ENCODE results near the gene DSTN. TPM values are rescaled to one million over a fixed set of nuclear protein-coding genes. Genes with fewer than 3 reads are reported as not detected.

Gene DSTN
- total and polyA plus RNA-seq, 2 experiments from 2014 or later: 162 to 459 TPM

GRCh38 chr20:17640146-17640874 is 70.4 kb downstream of the DSTN start:
- H3K4me1 Mint-ChIP-seq: peaks cover 17% of the 10 kb centered on the region; the same call in 2 of the 3 replicates
- no peak for DNase-seq (ENCODE audit: low spot score)
- H3K9me3 Mint-ChIP-seq: no peaks in the 10 kb centered on the region; the same call in 2 of the 3 replicates
- H3K27me3 Mint-ChIP-seq (ENCODE audit: insufficient read depth, low read depth, poor library complexity): peaks cover 13% of the 10 kb centered on the region
- Histone ChIP-seq H3K27ac (ENCODE audit: low read depth) (no peak overlapping the region), H2AFZ (no peak overlapping the region), H3K4me2 (no peak overlapping the region), H3K4me1 (ENCODE audit: insufficient read depth) (peaks cover under 1% of the 10 kb centered on the region; the same call in 1 of the 2 replicates), H3K27me3 (ENCODE audit: insufficient read depth) (no peaks in the 10 kb centered on the region), H4K20me1 (replicated peaks; ENCODE audit: insufficient read depth) (no peaks in the 10 kb centered on the region; the same call in none of the 2 replicates), H3K9me2 (ENCODE audit: insufficient read depth) (no peaks in the 10 kb centered on the region), H3K4me3 (no peak overlapping the region), H3K79me2 (replicated peaks; ENCODE audit: insufficient read depth) (peaks cover 35% of the 10 kb centered on the region), H3K36me3 (ENCODE audit: insufficient read depth) (peaks cover 3% of the 10 kb centered on the region; the same call in 1 of the 2 replicates), H3F3A (replicated peaks; ENCODE audit: low read depth) (no peaks in the 10 kb centered on the region)
- TF ChIP-seq ZNF114 (CRISPR knock-in tag; IDR thresholded peaks at IDR 0.05) (no peak), EZH2phosphoT487 (IDR thresholded peaks at IDR 0.05; ENCODE audit: unreplicated experiment) (no peak), NANOG (IDR thresholded peaks at IDR 0.05; ENCODE audit: borderline replicate concordance) (no peak), ZNF462 (CRISPR knock-in tag; IDR thresholded peaks at IDR 0.05) (no peak), EZH2 (IDR thresholded peaks at IDR 0.05; ENCODE audit: low read depth, unreplicated experiment) (no peak), POLR2AphosphoS5 (IDR thresholded peaks at IDR 0.05; ENCODE audit: low read depth) (no peak), JUNB (IDR thresholded peaks at IDR 0.05; ENCODE audit: unreplicated experiment) (no peak), ZNF331 (CRISPR knock-in tag; IDR thresholded peaks at IDR 0.05; ENCODE audit: low read depth) (no peak), CREB1 (CRISPR knock-in tag; IDR thresholded peaks at IDR 0.05; ENCODE audit: low read depth) (no peak), CTCF (conservative IDR thresholded peaks at IDR 0.05; ENCODE audit: low read depth in 2 of 2) (no peak), STAT1 (IDR thresholded peaks at IDR 0.05; ENCODE audit: unreplicated experiment) (no peak)
- TF ChIP-seq, protein P1, sequence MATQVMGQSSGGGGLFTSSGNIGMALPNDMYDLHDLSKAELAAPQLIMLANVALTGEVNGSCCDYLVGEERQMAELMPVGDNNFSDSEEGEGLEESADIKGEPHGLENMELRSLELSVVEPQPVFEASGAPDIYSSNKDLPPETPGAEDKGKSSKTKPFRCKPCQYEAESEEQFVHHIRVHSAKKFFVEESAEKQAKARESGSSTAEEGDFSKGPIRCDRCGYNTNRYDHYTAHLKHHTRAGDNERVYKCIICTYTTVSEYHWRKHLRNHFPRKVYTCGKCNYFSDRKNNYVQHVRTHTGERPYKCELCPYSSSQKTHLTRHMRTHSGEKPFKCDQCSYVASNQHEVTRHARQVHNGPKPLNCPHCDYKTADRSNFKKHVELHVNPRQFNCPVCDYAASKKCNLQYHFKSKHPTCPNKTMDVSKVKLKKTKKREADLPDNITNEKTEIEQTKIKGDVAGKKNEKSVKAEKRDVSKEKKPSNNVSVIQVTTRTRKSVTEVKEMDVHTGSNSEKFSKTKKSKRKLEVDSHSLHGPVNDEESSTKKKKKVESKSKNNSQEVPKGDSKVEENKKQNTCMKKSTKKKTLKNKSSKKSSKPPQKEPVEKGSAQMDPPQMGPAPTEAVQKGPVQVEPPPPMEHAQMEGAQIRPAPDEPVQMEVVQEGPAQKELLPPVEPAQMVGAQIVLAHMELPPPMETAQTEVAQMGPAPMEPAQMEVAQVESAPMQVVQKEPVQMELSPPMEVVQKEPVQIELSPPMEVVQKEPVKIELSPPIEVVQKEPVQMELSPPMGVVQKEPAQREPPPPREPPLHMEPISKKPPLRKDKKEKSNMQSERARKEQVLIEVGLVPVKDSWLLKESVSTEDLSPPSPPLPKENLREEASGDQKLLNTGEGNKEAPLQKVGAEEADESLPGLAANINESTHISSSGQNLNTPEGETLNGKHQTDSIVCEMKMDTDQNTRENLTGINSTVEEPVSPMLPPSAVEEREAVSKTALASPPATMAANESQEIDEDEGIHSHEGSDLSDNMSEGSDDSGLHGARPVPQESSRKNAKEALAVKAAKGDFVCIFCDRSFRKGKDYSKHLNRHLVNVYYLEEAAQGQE (IDR thresholded peaks at IDR 0.05; ENCODE audit: unreplicated experiment): no peak
- TF ChIP-seq, protein P2, sequence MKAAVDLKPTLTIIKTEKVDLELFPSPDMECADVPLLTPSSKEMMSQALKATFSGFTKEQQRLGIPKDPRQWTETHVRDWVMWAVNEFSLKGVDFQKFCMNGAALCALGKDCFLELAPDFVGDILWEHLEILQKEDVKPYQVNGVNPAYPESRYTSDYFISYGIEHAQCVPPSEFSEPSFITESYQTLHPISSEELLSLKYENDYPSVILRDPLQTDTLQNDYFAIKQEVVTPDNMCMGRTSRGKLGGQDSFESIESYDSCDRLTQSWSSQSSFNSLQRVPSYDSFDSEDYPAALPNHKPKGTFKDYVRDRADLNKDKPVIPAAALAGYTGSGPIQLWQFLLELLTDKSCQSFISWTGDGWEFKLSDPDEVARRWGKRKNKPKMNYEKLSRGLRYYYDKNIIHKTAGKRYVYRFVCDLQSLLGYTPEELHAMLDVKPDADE (IDR thresholded peaks at IDR 0.05): no peak
- no peak overlapping the region; the same call in 1 of the 2 replicates for H3K27ac Mint-ChIP-seq
- H3K36me3 Mint-ChIP-seq (ENCODE audit: low read depth): peaks cover 30% of the 10 kb centered on the region
- no peak for ATAC-seq
- H3K4me3 Mint-ChIP-seq: no peak overlapping the region

Measured in GM23338 (cell line).